Fibroblast of the aortic adventitia (primary cell): ENCODE results near the gene DCP1B. TPM values are rescaled to one million over a fixed set of nuclear protein-coding genes. Genes with fewer than 3 reads are reported as not detected.

Experiments used
- DNase-seq: peaks from one replicate; pipeline ENCODE4 v3.0.0-alpha.2; 2010; ENCODE audit warnings: low read depth
- H3K4me3 ChIP-seq: 2 replicates; pipeline ENCODE4 v1.5.1; 2011; ENCODE audit warnings: low read depth, mild to moderate bottlenecking, control low read depth, low read length, moderate library complexity
- CTCF ChIP-seq: IDR thresholded peaks from 2 replicates; pipeline ENCODE4 v1.5.1; 2011; ENCODE audit warnings: mild to moderate bottlenecking, low read length, control low read depth, inconsistent platforms; ENCODE audit not compliant: insufficient read depth
- total RNA-seq: library from RNA; depleted of rRNA; stranded (reverse); fragments of >200 nt; gene quantifications from 2 replicates; pipeline ENCODE4 v1.2.3, GENCODE V29; 2012; ENCODE audit warnings: low replicate concordance

The DCP1B gene
- total RNA-seq, 1 donor, result 23.5 TPM

GRCh38 chr12:2019126-2019525, 14.9 kb upstream of the DCP1B start:
- DNase-seq, result no peak
- TF ChIP-seq CTCF, result no peak
- no peak overlapping the region for H3K4me3 ChIP-seq

GRCh38 chr12:2018391-2018790, 14.1 kb upstream of the DCP1B start:
- no peak for TF ChIP-seq CTCF
- DNase-seq, result no peak

GRCh38 chr12:2017546-2018337, 13.5 kb upstream of the DCP1B start:
- H3K4me3 ChIP-seq, result no peak overlapping the region
- no peak for DNase-seq
- no peak for TF ChIP-seq CTCF

More at GRCh38 chr12:2018391-2018790, 14.1 kb upstream of the DCP1B start:
- no peak overlapping the region for H3K4me3 ChIP-seq

- no peak for TF ChIP-seq CTCF
- no peak for DNase-seq
- no peak overlapping the region for H3K4me3 ChIP-seq
These were observed 12.7 kb upstream of the DCP1B start for GRCh38 chr12:2016862-2017545.

GRCh38 chr12:2014231-2014630, 10.0 kb upstream of the DCP1B start:
- no peak for DNase-seq
- TF ChIP-seq CTCF, result no peak
- H3K4me3 ChIP-seq, result no peak overlapping the region

GRCh38 chr12:2013527-2014223, 9.4 kb upstream of the DCP1B start:
- DNase-seq, result no peak
- no peak for TF ChIP-seq CTCF
- no peak overlapping the region for H3K4me3 ChIP-seq
